HepG2 (cell line): ENCODE results near the gene TRMT2A. TPM values are rescaled to one million over a fixed set of nuclear protein-coding genes. Genes with fewer than 3 reads are reported as not detected.

ENCODE experiments used
- BATF2 ChIP-seq: sonication (generic); formaldehyde crosslinking; IDR thresholded peaks from 2 replicates; pipeline ENCODE4 v1.8.0; 2022; ENCODE audit warnings: mild to moderate bottlenecking, missing genetic modification reagents, moderate library complexity
- BCL3 ChIP-seq: sonication (generic); formaldehyde crosslinking; IDR thresholded peaks from 2 replicates; pipeline ENCODE4 v1.5.1; 2020; ENCODE audit warnings: mild to moderate bottlenecking, missing genetic modification reagents, moderate library complexity
- CEBPG ChIP-seq: IDR thresholded peaks from 2 replicates; pipeline ENCODE4 v1.6.1; 2016
- FOSL1 ChIP-seq: sonication (generic); formaldehyde crosslinking; IDR thresholded peaks from 2 replicates; pipeline ENCODE4 v1.9.0; 2021; ENCODE audit warnings: missing genetic modification reagents, borderline replicate concordance
- FOXJ3 ChIP-seq: sonication (generic); formaldehyde crosslinking; IDR thresholded peaks from 2 replicates; pipeline ENCODE4 v1.4.0; 2020; ENCODE audit warnings: missing genetic modification reagents, mild to moderate bottlenecking, borderline replicate concordance
- ISX ChIP-seq: sonication (generic); formaldehyde crosslinking; conservative IDR thresholded peaks from 2 replicates; pipeline ENCODE4 v1.5.0; 2020; ENCODE audit warnings: missing genetic modification reagents
- KDM2A ChIP-seq: sonication (generic); formaldehyde crosslinking; IDR thresholded peaks from 2 replicates; pipeline ENCODE4 v1.4.0; 2020; ENCODE audit warnings: low read depth, missing genetic modification reagents, borderline replicate concordance
- KLF11 ChIP-seq: IDR thresholded peaks from 2 replicates; pipeline ENCODE4 v1.6.1; 2016; ENCODE audit warnings: missing compliant biosample characterization
- KLF9 ChIP-seq: IDR thresholded peaks from 2 replicates; pipeline ENCODE4 v1.6.1; 2016; ENCODE audit warnings: low read depth
- KMT2A ChIP-seq: sonication (generic); formaldehyde crosslinking; IDR thresholded peaks from 2 replicates; pipeline ENCODE4 v1.4.0; 2020; ENCODE audit warnings: missing genetic modification reagents
- MAF1 ChIP-seq: sonication (generic); formaldehyde crosslinking; IDR thresholded peaks from 2 replicates; pipeline ENCODE4 v1.5.0; 2020; ENCODE audit warnings: missing genetic modification reagents, borderline replicate concordance
- PAXIP1 ChIP-seq: sonication (generic); formaldehyde crosslinking; conservative IDR thresholded peaks from 2 replicates; pipeline ENCODE4 v1.4.0; 2020; ENCODE audit warnings: mild to moderate bottlenecking, missing genetic modification reagents, moderate library complexity
- PHF20 ChIP-seq: sonication (generic); formaldehyde crosslinking; IDR thresholded peaks from 2 replicates; pipeline ENCODE4 v1.5.0; 2020; ENCODE audit warnings: mild to moderate bottlenecking, missing genetic modification reagents
- SAFB2 ChIP-seq: sonication (generic); formaldehyde crosslinking; IDR thresholded peaks from 2 replicates; pipeline ENCODE4 v1.5.1; 2020; ENCODE audit warnings: missing genetic modification reagents, low read depth, mild to moderate bottlenecking, borderline replicate concordance
- SIN3A ChIP-seq: IDR thresholded peaks from 2 replicates; pipeline ENCODE4 v1.6.1; 2011; ENCODE audit warnings: low read depth, mild to moderate bottlenecking, control low read depth, low read length, borderline replicate concordance
- ZFP37 ChIP-seq: sonication (generic); formaldehyde crosslinking; IDR thresholded peaks from 2 replicates; pipeline ENCODE4 v1.4.0; 2020; ENCODE audit warnings: missing genetic modification reagents, borderline replicate concordance
- ZNF280D ChIP-seq: sonication (generic); formaldehyde crosslinking; IDR thresholded peaks from 2 replicates; pipeline ENCODE4 v1.5.1; 2020; ENCODE audit warnings: mild to moderate bottlenecking, missing genetic modification reagents
- ZNF446 ChIP-seq: sonication (generic); formaldehyde crosslinking; IDR thresholded peaks from 2 replicates; pipeline ENCODE4 v1.5.0; 2020; ENCODE audit warnings: mild to moderate bottlenecking, missing genetic modification reagents
- ZSCAN31 ChIP-seq: sonication (generic); formaldehyde crosslinking; IDR thresholded peaks from 2 replicates; pipeline ENCODE4 v1.5.0; 2020; ENCODE audit warnings: low read depth, mild to moderate bottlenecking, missing genetic modification reagents
- polyA plus RNA-seq, 8 experiments: library from polyadenylated mRNA; depleted of rRNA in 3 of 8; stranded (reverse) in 7 of 8; unstranded in 1 of 8; fragments of >200 nt; fragmentation: Illumina TruSeq in 4 of 8; extraction: Trizol in 4 of 8; gene quantifications; 2 replicates each; pipeline versions ENCODE4 v1.2.1 to v1.2.3, GENCODE V29; 2011 to 2016; ENCODE audit warnings: low read depth in 4 of 8, missing spikeins in 1 of 8, mixed read lengths in 1 of 8; ENCODE audit not compliant: insufficient read depth in 1 of 8
- total RNA-seq, 5 experiments: library from RNA; depleted of rRNA; stranded (reverse); fragments of >200 nt; fragmentation: Illumina TruSeq; extraction: Trizol; gene quantifications; 2 replicates each; pipeline ENCODE4 v1.2.3, GENCODE V29; 2016; ENCODE audit warnings: low read depth in 1 of 5
- TF ChIP-seq, protein P1 (sequence below): sonication (generic); formaldehyde crosslinking; IDR thresholded peaks from 2 replicates; pipeline ENCODE4 v1.4.0; 2020; ENCODE audit warnings: low read depth, mild to moderate bottlenecking, missing genetic modification reagents

The TRMT2A gene
- total and polyA plus RNA-seq, 2 of the 13 experiments (the other 11 are each of a cell fraction or from before 2014, with no cell fraction given): 24.0 to 30.3 TPM

DNA sequence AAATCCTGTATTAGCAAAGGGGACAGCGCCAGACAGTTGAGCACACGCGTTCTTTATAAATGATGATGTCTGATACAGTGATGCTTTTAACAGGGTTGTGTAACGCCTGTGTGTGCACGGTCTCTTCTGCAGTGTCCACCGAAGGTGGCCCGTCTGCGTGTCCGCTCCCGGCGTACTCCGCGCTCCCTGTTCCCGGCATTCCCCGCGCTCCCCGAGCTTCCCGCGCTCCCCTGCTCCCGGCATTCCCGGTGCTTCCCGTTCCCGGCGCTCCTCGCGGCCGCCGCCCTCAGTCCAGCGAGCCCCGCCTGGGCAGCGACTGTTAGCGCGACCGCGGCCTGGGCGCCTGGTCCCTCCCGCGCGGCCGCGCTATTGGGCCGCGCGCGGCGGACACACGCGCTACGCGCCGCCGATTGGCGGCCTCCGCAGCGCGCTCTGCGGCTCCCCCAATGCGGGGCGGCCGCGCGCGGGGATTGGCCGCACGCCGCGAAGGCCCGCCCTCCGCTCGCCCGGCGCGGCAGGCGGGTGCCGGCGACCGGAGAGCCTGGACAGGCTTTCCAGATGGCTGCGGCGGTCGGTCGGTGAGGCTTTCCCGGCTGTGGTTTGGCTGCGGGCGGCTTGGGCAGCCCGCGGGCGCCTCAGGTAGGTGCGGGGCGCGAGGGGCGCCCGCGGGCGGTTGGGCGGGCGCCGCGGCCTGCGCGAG is 37.1 kb downstream of the TRMT2A start, which contains the start of gene DGCR8 (continued):
- TF ChIP-seq ZNF280D: no peak
- peak; percentile 46; the same call in 1 of the 2 replicates for TF ChIP-seq CEBPG (CRISPR knock-in tag)
- TF ChIP-seq KLF11 (CRISPR knock-in tag): peak; percentile 84; the same call in 1 of the 2 replicates
- TF ChIP-seq ZNF446 (CRISPR knock-in tag): no peak
- TF ChIP-seq KLF9 (CRISPR knock-in tag): no peak
- no peak for TF ChIP-seq FOSL1 (CRISPR knock-in tag)
- peak; percentile 33 for TF ChIP-seq PAXIP1 (CRISPR knock-in tag)
- 0 out of 2 replicates have a peak, but pooled peaks have one; percentile 30 for TF ChIP-seq ZFP37 (CRISPR knock-in tag)
- no peak; the same call in 1 of the 2 replicates for TF ChIP-seq FOXJ3 (CRISPR knock-in tag)
- TF ChIP-seq KMT2A: peak; percentile 85
- peak; percentile 96 for TF ChIP-seq KDM2A
- TF ChIP-seq MAF1 (CRISPR knock-in tag): peak; percentile 69; the same call in 1 of the 2 replicates
- TF ChIP-seq ISX (CRISPR knock-in tag): no peak
- TF ChIP-seq, protein P1, sequence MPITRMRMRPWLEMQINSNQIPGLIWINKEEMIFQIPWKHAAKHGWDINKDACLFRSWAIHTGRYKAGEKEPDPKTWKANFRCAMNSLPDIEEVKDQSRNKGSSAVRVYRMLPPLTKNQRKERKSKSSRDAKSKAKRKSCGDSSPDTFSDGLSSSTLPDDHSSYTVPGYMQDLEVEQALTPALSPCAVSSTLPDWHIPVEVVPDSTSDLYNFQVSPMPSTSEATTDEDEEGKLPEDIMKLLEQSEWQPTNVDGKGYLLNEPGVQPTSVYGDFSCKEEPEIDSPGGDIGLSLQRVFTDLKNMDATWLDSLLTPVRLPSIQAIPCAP (CRISPR knock-in tag): no peak
- 0 out of 2 replicates have a peak, but pooled peaks have one; percentile 55 for TF ChIP-seq SAFB2 (CRISPR knock-in tag)
- TF ChIP-seq PHF20 (CRISPR knock-in tag): peak; percentile 92
- TF ChIP-seq BCL3 (CRISPR knock-in tag): 0 out of 2 replicates have a peak, but pooled peaks have one; percentile 51
- TF ChIP-seq BATF2 (CRISPR knock-in tag): peak; percentile 90
- peak; percentile 57; the same call in 1 of the 2 replicates for TF ChIP-seq SIN3A
- TF ChIP-seq ZSCAN31 (CRISPR knock-in tag): peak; percentile 73; the same call in 1 of the 2 replicates
